ENCODE results near the gene SMPX. TPM values are rescaled to one million over a fixed set of nuclear protein-coding genes. Genes with fewer than 3 reads are reported as not detected.

The SMPX gene
- total RNA-seq, 2 experiments from 2014 or later = not detected

DNA sequence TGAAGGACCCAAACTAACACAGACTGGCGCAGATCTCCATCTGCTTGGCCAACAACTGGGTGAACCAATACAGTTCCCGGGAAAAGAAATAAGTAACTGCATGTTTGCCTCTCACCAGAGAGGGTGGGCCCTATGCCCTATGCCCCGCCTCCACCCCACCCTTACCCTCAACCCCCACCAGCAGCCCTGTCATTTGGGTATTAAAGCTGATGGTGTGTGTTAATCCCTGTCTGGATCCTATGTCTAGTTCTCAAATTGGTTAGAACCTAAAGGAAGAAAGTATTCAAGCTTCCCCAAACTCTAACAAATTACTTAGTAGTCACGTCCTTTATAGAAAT, 19.0 kb downstream of the SMPX start:
- Mint-ChIP-seq H3K9me3 (no peaks in the 10 kb centered on the region), H3K27ac (no peak overlapping the region), H3K4me1 (no peaks in the 10 kb centered on the region), H3K27me3 (peaks cover 7% of the 10 kb centered on the region), H3K4me3 (no peak overlapping the region), H3K36me3 (no peaks in the 10 kb centered on the region)
- no peak for ATAC-seq (ENCODE audit: low read depth)
- no peak for DNase-seq
- POLR2A ChIA-PET = no interaction called here

DNA sequence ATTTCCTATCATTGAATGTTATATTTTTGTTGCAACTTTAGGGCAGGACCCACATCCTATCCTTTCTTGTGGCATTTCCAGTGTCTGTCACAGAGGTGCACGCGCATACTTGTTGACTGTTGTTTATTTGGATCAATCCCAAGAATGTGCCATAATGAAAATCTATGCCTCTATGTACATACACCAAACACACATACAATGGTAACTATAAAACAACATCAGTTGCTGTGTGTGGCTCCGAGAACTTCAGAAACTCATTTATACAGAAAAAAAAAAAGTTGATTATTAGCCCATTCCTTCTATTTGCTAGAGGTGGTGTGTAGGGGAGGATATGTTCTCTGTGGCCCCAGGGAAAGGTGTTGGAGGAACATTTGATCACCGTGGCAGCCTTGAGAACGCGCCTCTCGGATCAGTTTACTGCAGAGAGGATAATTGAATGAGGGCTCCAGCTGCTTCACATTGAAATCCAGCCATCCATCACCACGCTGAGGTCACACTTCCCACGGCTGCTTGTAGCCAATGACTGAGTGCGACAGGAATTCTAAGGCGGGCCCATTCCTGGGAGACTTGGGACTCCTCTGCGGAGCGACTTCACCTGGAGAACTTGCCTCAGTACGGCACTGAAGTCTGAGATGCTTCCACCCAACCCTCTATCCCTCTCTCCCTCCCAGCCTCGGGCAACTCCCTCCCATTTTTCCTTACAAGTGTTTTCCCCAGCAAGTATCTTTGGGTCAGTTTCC, 19.5 kb downstream of the SMPX start:
- POLR2A ChIA-PET = no interaction called here
- no peak overlapping the region for H3K4me3 Mint-ChIP-seq
- H3K27ac Mint-ChIP-seq = no peak overlapping the region
- ATAC-seq (ENCODE audit: low read depth) = no peak
- H3K4me1 Mint-ChIP-seq = no peaks in the 10 kb centered on the region
- no peaks in the 10 kb centered on the region for H3K36me3 Mint-ChIP-seq
- H3K27me3 Mint-ChIP-seq = peaks cover 5% of the 10 kb centered on the region
- H3K9me3 Mint-ChIP-seq = no peaks in the 10 kb centered on the region
- no peak for DNase-seq

GRCh38 chrX:21735768-21736127, 22.2 kb downstream of the SMPX start:
- no peaks in the 10 kb centered on the region for H3K36me3 Mint-ChIP-seq

DNA sequence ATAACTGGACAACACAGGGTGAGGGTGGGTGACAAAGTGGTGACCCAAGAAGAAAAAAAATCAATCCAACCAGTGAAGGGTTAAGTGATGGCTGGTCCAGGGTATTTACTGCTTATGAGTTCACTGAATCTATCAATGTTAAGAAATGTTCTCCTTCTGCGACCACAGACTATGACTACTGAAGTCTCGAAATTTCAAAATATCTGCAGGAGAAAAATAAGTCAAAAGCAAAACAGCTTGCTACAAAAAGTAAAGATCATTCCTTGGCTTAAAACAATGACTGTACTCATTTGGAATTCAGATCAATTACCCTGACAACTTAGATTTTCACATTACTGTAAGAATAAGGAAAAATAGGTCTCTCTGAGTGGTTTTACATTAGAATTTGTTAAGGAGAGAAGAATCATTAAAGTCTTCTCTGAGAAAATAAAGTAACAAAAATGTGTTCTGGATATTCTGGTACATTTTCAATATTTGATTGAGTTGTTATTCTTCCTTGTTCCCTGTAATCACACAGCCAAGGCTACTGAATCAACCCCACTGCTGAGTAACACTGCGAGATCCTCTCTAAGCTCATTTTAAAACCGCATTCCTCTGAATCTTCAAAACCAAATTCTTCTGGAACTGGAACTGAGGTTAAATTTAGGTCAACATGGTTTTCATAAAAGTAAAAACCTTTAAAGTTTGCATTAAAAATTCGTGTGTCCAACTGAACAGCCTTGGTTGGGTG, 22.7 kb downstream of the SMPX start:
- POLR2A ChIA-PET = no interaction called here
- H3K36me3 Mint-ChIP-seq = no peaks in the 10 kb centered on the region
- no peak overlapping the region for H3K4me3 Mint-ChIP-seq
- no peaks in the 10 kb centered on the region for H3K9me3 Mint-ChIP-seq
- DNase-seq = no peak
- ATAC-seq (ENCODE audit: low read depth) = no peak
- H3K27me3 Mint-ChIP-seq = peaks cover 7% of the 10 kb centered on the region
- no peaks in the 10 kb centered on the region for H3K4me1 Mint-ChIP-seq
- H3K27ac Mint-ChIP-seq = no peak overlapping the region

More at GRCh38 chrX:21735768-21736127, 22.2 kb downstream of the SMPX start:
- Mint-ChIP-seq H3K4me1 (no peaks in the 10 kb centered on the region), H3K9me3 (no peaks in the 10 kb centered on the region), H3K27me3 (peaks cover 7% of the 10 kb centered on the region), H3K4me3 (no peak overlapping the region), H3K27ac (no peak overlapping the region)
- DNase-seq = no peak
- no peak for ATAC-seq (ENCODE audit: low read depth)
- POLR2A ChIA-PET = no interaction called here

GRCh38 chrX:21734175-21734574, 23.7 kb downstream of the SMPX start:
- H3K4me3 Mint-ChIP-seq = no peak overlapping the region
- POLR2A ChIA-PET = no interaction called here
- DNase-seq = no peak
- no peaks in the 10 kb centered on the region for H3K36me3 Mint-ChIP-seq
- ATAC-seq (ENCODE audit: low read depth) = no peak
- no peak overlapping the region for H3K27ac Mint-ChIP-seq
- peaks cover 7% of the 10 kb centered on the region for H3K27me3 Mint-ChIP-seq
- H3K4me1 Mint-ChIP-seq = no peaks in the 10 kb centered on the region
- H3K9me3 Mint-ChIP-seq = no peaks in the 10 kb centered on the region

DNA sequence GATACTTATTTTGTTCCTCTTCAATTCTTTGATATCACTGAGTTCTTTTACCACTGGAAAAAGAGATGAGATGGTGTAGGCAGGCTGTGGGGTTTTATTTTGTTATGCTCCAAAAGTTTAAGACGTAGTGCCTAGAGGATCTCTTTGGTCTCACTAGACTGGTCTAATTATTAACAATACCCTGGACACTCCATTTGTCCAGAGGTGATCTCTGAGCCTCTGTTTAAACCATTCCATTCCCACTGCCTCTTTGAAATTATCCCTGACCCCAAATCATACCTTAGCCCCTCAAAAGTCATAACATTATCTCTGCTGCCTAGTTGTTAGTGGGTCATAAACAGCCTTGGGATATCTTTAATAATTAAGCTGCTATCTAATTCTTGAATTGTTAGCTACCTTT, 24.2 kb downstream of the SMPX start:
- no peak overlapping the region for H3K27ac Mint-ChIP-seq
- no peaks in the 10 kb centered on the region for H3K36me3 Mint-ChIP-seq
- POLR2A ChIA-PET = no interaction called here
- no peaks in the 10 kb centered on the region for H3K4me1 Mint-ChIP-seq
- DNase-seq (no peak), ATAC-seq (ENCODE audit: low read depth) (no peak)
- no peak overlapping the region for H3K4me3 Mint-ChIP-seq
- H3K27me3 Mint-ChIP-seq = peaks cover 7% of the 10 kb centered on the region
- no peaks in the 10 kb centered on the region for H3K9me3 Mint-ChIP-seq

GRCh38 chrX:21730026-21730425, 27.9 kb downstream of the SMPX start:
- Mint-ChIP-seq H3K27me3 (peaks cover 2% of the 10 kb centered on the region), H3K4me3 (no peak overlapping the region), H3K36me3 (no peaks in the 10 kb centered on the region), H3K9me3 (no peaks in the 10 kb centered on the region), H3K4me1 (no peaks in the 10 kb centered on the region), H3K27ac (no peak overlapping the region)
- no peak for DNase-seq
- POLR2A ChIA-PET = no interaction called here
- no peak for ATAC-seq (ENCODE audit: low read depth)

DNA sequence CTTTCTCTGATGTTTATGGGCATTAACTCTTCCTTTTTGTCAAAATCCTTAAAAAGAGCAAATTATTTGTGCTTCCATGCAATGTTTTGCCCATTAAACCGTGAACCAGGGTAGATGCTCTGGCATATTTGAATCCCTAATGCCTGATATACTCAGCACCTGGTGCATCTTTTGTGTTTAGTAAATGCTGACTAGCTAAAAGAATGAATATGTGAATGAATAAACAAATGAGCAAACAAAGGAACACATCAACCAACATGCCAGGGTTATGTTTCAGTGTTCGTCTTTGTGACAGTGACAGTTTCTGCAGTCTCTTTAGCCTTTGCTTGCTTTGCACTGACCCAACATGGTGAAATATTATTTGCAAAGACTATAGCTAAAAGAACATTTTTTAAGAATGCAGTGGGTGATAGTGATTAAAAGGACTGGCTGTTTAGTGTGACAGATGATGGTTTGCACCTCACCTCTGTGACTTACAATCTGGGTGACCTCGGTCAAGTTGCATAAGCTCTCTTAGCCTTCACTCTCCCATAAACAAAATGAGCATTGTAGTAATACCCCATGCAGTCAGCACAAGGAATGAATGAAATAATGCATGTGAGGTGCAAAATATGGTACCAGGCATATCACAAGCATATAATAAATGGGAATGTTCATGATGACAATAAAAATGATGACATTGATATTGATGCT, 29.5 kb downstream of the SMPX start:
- POLR2A ChIA-PET = no interaction called here
- DNase-seq = no peak
- H3K27ac Mint-ChIP-seq = no peak overlapping the region
- peaks cover 2% of the 10 kb centered on the region for H3K27me3 Mint-ChIP-seq
- no peaks in the 10 kb centered on the region for H3K4me1 Mint-ChIP-seq
- H3K4me3 Mint-ChIP-seq = no peak overlapping the region
- no peaks in the 10 kb centered on the region for H3K36me3 Mint-ChIP-seq
- H3K9me3 Mint-ChIP-seq = no peaks in the 10 kb centered on the region
- no peak for ATAC-seq (ENCODE audit: low read depth)

- ATAC-seq (ENCODE audit: low read depth) (no peak), DNase-seq (no peak)
- Mint-ChIP-seq H3K4me1 (no peaks in the 10 kb centered on the region), H3K36me3 (no peaks in the 10 kb centered on the region), H3K9me3 (no peaks in the 10 kb centered on the region), H3K27me3 (no peaks in the 10 kb centered on the region), H3K4me3 (no peak overlapping the region), H3K27ac (no peak overlapping the region)
- POLR2A ChIA-PET = no interaction called here
Measured at GRCh38 chrX:21725916-21726315, 32.0 kb downstream of the SMPX start.

GRCh38 chrX:21725496-21725895, 32.4 kb downstream of the SMPX start:
- POLR2A ChIA-PET = no interaction called here
- ATAC-seq (ENCODE audit: low read depth) = no peak
- Mint-ChIP-seq H3K4me1 (no peaks in the 10 kb centered on the region), H3K27me3 (no peaks in the 10 kb centered on the region), H3K4me3 (no peak overlapping the region), H3K36me3 (no peaks in the 10 kb centered on the region), H3K27ac (no peak overlapping the region), H3K9me3 (no peaks in the 10 kb centered on the region)
- no peak for DNase-seq

- Mint-ChIP-seq H3K36me3 (no peaks in the 10 kb centered on the region), H3K27ac (no peak overlapping the region), H3K4me1 (no peaks in the 10 kb centered on the region), H3K27me3 (no peaks in the 10 kb centered on the region), H3K4me3 (no peak overlapping the region), H3K9me3 (no peaks in the 10 kb centered on the region)
- ATAC-seq (ENCODE audit: low read depth) (no peak), DNase-seq (no peak)
- POLR2A ChIA-PET = no interaction called here
Measured at GRCh38 chrX:21723814-21724213, 34.1 kb downstream of the SMPX start.

- no peak for DNase-seq
- Mint-ChIP-seq H3K4me1 (no peaks in the 10 kb centered on the region), H3K27me3 (no peaks in the 10 kb centered on the region), H3K4me3 (no peak overlapping the region), H3K9me3 (no peaks in the 10 kb centered on the region), H3K27ac (no peak overlapping the region), H3K36me3 (no peaks in the 10 kb centered on the region)
- POLR2A ChIA-PET = no interaction called here
- no peak for ATAC-seq (ENCODE audit: low read depth)
Measured at GRCh38 chrX:21723084-21723483, 34.8 kb downstream of the SMPX start.

GRCh38 chrX:21721195-21721594, 36.7 kb downstream of the SMPX start:
- ATAC-seq (ENCODE audit: low read depth) (no peak), DNase-seq (no peak)
- no peaks in the 10 kb centered on the region for H3K27me3 Mint-ChIP-seq
- H3K4me3 Mint-ChIP-seq = no peak overlapping the region
- H3K9me3 Mint-ChIP-seq = no peaks in the 10 kb centered on the region
- POLR2A ChIA-PET = no interaction called here
- H3K4me1 Mint-ChIP-seq = no peaks in the 10 kb centered on the region
- no peak overlapping the region for H3K27ac Mint-ChIP-seq
- H3K36me3 Mint-ChIP-seq = no peaks in the 10 kb centered on the region

DNA sequence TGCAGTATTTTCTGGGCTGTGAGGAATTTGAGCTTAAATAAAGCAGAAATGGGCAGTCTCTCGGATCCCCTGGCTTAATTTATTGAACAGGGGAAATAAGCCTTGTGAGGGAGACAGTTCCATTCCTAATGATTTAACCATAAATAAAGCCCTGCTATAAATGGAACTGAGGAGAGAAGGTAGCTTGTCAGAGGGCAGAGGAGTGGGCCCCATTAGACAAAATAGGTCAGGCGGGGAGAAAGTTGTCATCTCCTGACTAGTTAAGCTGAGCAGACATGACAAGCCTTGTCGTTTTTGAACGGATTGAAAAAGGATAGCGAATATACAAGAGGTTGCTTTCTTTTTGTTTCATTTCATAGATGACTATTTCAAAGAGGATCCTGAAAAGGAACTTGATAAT, 39.3 kb downstream of the SMPX start:
- Mint-ChIP-seq H3K4me1 (no peaks in the 10 kb centered on the region), H3K4me3 (no peak overlapping the region), H3K36me3 (no peaks in the 10 kb centered on the region), H3K9me3 (no peaks in the 10 kb centered on the region), H3K27ac (no peak overlapping the region), H3K27me3 (no peaks in the 10 kb centered on the region)
- POLR2A ChIA-PET = no interaction called here
- DNase-seq (no peak), ATAC-seq (ENCODE audit: low read depth) (no peak)

Measured in activated naive CD8-positive, alpha-beta T cell treated with anti-CD3 and anti-CD28 coated beads, Interleukin-2, amount 10 ng/mL, durations not matched to agents 7 days and 5 days (primary cell).